Activated T-cell treated with anti-CD3 and anti-CD28 coated beads for 1 hour (primary cell): ENCODE data around the gene NR2E1.

Experiments
- DNase-seq: peaks from one replicate; pipeline ENCODE4 v3.0.0-alpha.2; 2020; ENCODE audit warnings: low read depth

The NR2E1 gene

GRCh38 chr6:108165714-108166663 is at the start of gene NR2E1:
Gene NR2E1 (plus strand): TSS chr6:108166022. CDS start chr6:108166766, 744 bp downstream.
- DNase-seq = no peak

- DNase-seq = no peak
Measured at GRCh38 chr6:108116546-108117426, 49.0 kb upstream of the NR2E1 start.

- DNase-seq = no peak
Measured at GRCh38 chr6:108117427-108118358, 48.1 kb upstream of the NR2E1 start.

GRCh38 chr6:108118359-108118724 is 47.5 kb upstream of the NR2E1 start:
- no peak for DNase-seq

- DNase-seq = no peak
Measured at GRCh38 chr6:108118810-108119768, 46.7 kb upstream of the NR2E1 start.

- no peak for DNase-seq
Measured at GRCh38 chr6:108119769-108120141, 46.1 kb upstream of the NR2E1 start.

GRCh38 chr6:108120311-108120710 is 45.5 kb upstream of the NR2E1 start:
- DNase-seq = no peak

GRCh38 chr6:108121612-108122011 is 44.2 kb upstream of the NR2E1 start:
- DNase-seq = no peak

GRCh38 chr6:108123481-108123929 is 42.3 kb upstream of the NR2E1 start:
- no peak for DNase-seq

GRCh38 chr6:108123946-108124345 is 41.9 kb upstream of the NR2E1 start:
- no peak for DNase-seq

GRCh38 chr6:108127056-108127455 is 38.8 kb upstream of the NR2E1 start:
- DNase-seq = no peak

GRCh38 chr6:108127826-108128225 is 38.0 kb upstream of the NR2E1 start:
- DNase-seq = no peak

GRCh38 chr6:108130262-108130661 is 35.6 kb upstream of the NR2E1 start:
- DNase-seq = no peak

- no peak for DNase-seq
Measured at GRCh38 chr6:108132863-108133262, 33.0 kb upstream of the NR2E1 start.

- no peak for DNase-seq
Measured at GRCh38 chr6:108133594-108134179, 32.1 kb upstream of the NR2E1 start.

- no peak for DNase-seq
Measured at GRCh38 chr6:108134213-108134970, 31.4 kb upstream of the NR2E1 start.

GRCh38 chr6:108142240-108142639 is 23.6 kb upstream of the NR2E1 start:
- DNase-seq = no peak

- DNase-seq = no peak
Measured at GRCh38 chr6:108145639-108146038, 20.2 kb upstream of the NR2E1 start.

GRCh38 chr6:108152446-108152845 is 13.4 kb upstream of the NR2E1 start:
- DNase-seq = no peak
